ENCODE data around the gene CCT5.

CCT5 gene

GRCh38 chr5:10249948-10250805 is at the start of gene CCT5:
Gene CCT5, plus strand, starts transcription at chr5:10250280. Its CDS starts 61 bp downstream, at chr5:10250341.
- peak; percentile 80 for DNase-seq (ENCODE audit: low read depth)

GRCh38 chr5:10201223-10201868 is 48.7 kb upstream of the CCT5 start:
- DNase-seq (ENCODE audit: low read depth) = no peak

- DNase-seq (ENCODE audit: low read depth) = no peak
Measured at GRCh38 chr5:10202089-10202910, 47.8 kb upstream of the CCT5 start.

GRCh38 chr5:10209004-10209403 is 41.1 kb upstream of the CCT5 start:
- DNase-seq (ENCODE audit: low read depth) = no peak

GRCh38 chr5:10213316-10213715 is 36.8 kb upstream of the CCT5 start:
- DNase-seq (ENCODE audit: low read depth) = no peak

- no peak for DNase-seq (ENCODE audit: low read depth)
Measured at GRCh38 chr5:10214041-10214440, 36.0 kb upstream of the CCT5 start.

GRCh38 chr5:10215366-10215765 is 34.7 kb upstream of the CCT5 start:
- no peak for DNase-seq (ENCODE audit: low read depth)

GRCh38 chr5:10216107-10216506 is 34.0 kb upstream of the CCT5 start:
- DNase-seq (ENCODE audit: low read depth) = no peak

GRCh38 chr5:10218658-10219057 is 31.4 kb upstream of the CCT5 start:
- DNase-seq (ENCODE audit: low read depth) = no peak

GRCh38 chr5:10219068-10219467 is 31.0 kb upstream of the CCT5 start:
- DNase-seq (ENCODE audit: low read depth) = no peak

- no peak for DNase-seq (ENCODE audit: low read depth)
Measured at GRCh38 chr5:10220248-10220647, 29.8 kb upstream of the CCT5 start.

- no peak for DNase-seq (ENCODE audit: low read depth)
Measured at GRCh38 chr5:10222326-10222725, 27.8 kb upstream of the CCT5 start.

- no peak for DNase-seq (ENCODE audit: low read depth)
Measured at GRCh38 chr5:10227379-10227778, 22.7 kb upstream of the CCT5 start.

- DNase-seq (ENCODE audit: low read depth) = no peak
Measured at GRCh38 chr5:10228288-10228687, 21.8 kb upstream of the CCT5 start.

- DNase-seq (ENCODE audit: low read depth) = no peak
Measured at GRCh38 chr5:10229306-10230048, 20.6 kb upstream of the CCT5 start.

- DNase-seq (ENCODE audit: low read depth) = no peak
Measured at GRCh38 chr5:10232386-10232785, 17.7 kb upstream of the CCT5 start.

- no peak for DNase-seq (ENCODE audit: low read depth)
Measured at GRCh38 chr5:10233011-10233410, 17.1 kb upstream of the CCT5 start.

- no peak for DNase-seq (ENCODE audit: low read depth)
Measured at GRCh38 chr5:10233505-10233904, 16.6 kb upstream of the CCT5 start.

- DNase-seq (ENCODE audit: low read depth) = no peak
Measured at GRCh38 chr5:10235350-10235749, 14.7 kb upstream of the CCT5 start.

GRCh38 chr5:10243660-10244240 is 6.3 kb upstream of the CCT5 start:
- DNase-seq (ENCODE audit: low read depth) = no peak

GRCh38 chr5:10244342-10244944 is 5.6 kb upstream of the CCT5 start:
- DNase-seq (ENCODE audit: low read depth) = no peak

Measured in stimulated activated CD8-positive, alpha-beta memory T cell treated with anti-CD3 and anti-CD28 coated beads, Interleukin-15, amount 100 ng/mL, for 1 hour (primary cell).